ENCODE results near the gene FRG1.
A peak's percentile ranks its signal among the peaks of the same experiment; 100 is the strongest.
"Not testable (repeated sequence)": the region's sequence is repeated elsewhere in the genome, so short reads cannot be mapped to it uniquely, and the experiment has no call there.

Gene FRG1

GRCh38 chr4:189940178-189941004 is at the start of gene FRG1:
Gene FRG1, plus strand, starts transcription at chr4:189940872. Its CDS starts 138 bp downstream, at chr4:189941010.
- DNase-seq = peak; percentile 97

GRCh38 chr4:189897667-189898066 is 43.0 kb upstream of the FRG1 start:
- DNase-seq = no peak

- DNase-seq = not testable (repeated sequence)
Measured at GRCh38 chr4:189899481-189900015, 41.1 kb upstream of the FRG1 start.

- peak; percentile 51 for DNase-seq
Measured at GRCh38 chr4:189904420-189905027, 36.1 kb upstream of the FRG1 start.

- no peak for DNase-seq
Measured at GRCh38 chr4:189912170-189912569, 28.5 kb upstream of the FRG1 start.

- no peak for DNase-seq
Measured at GRCh38 chr4:189917161-189917891, 23.3 kb upstream of the FRG1 start.

- DNase-seq = no peak
Measured at GRCh38 chr4:189921058-189921457, 19.6 kb upstream of the FRG1 start.

GRCh38 chr4:189926742-189927141 is 13.9 kb upstream of the FRG1 start:
- not testable (repeated sequence) for DNase-seq

- DNase-seq = no peak
Measured at GRCh38 chr4:189941005-189941450, 356 bp downstream of the FRG1 start.

- DNase-seq = not testable (repeated sequence)
Measured at GRCh38 chr4:189942412-189942811, 1.7 kb downstream of the FRG1 start.

GRCh38 chr4:189944077-189944476 is 3.4 kb downstream of the FRG1 start:
- not testable (repeated sequence) for DNase-seq

GRCh38 chr4:189946906-189947305 is 6.2 kb downstream of the FRG1 start:
- DNase-seq = not testable (repeated sequence)

GRCh38 chr4:189948486-189948885 is 7.8 kb downstream of the FRG1 start:
- DNase-seq = not testable (repeated sequence)

GRCh38 chr4:189969291-189969690 is 28.6 kb downstream of the FRG1 start:
- not testable (repeated sequence) for DNase-seq

- no peak for DNase-seq
Measured at GRCh38 chr4:189973646-189974045, 33.0 kb downstream of the FRG1 start.

GRCh38 chr4:189974056-189974455 is 33.4 kb downstream of the FRG1 start:
- no peak for DNase-seq

GRCh38 chr4:189979196-189980047 is 38.8 kb downstream of the FRG1 start:
- DNase-seq = no peak

GRCh38 chr4:189980292-189980691 is 39.6 kb downstream of the FRG1 start:
- not testable (repeated sequence) for DNase-seq

GRCh38 chr4:189981970-189982369 is 41.3 kb downstream of the FRG1 start:
- DNase-seq = no peak

GRCh38 chr4:189983916-189984526 is 43.3 kb downstream of the FRG1 start:
- not testable (repeated sequence) for DNase-seq

- not testable (repeated sequence) for DNase-seq
Measured at GRCh38 chr4:189984661-189985060, 44.0 kb downstream of the FRG1 start.

Measured in stimulated activated CD8-positive, alpha-beta memory T cell treated with anti-CD3 and anti-CD28 coated beads, Interleukin-4, amount 100 ng/mL, for 48 hours (primary cell).